HepG2 (cell line): ENCODE measurements around the gene USP34. TPM values are rescaled to one million over a fixed set of nuclear protein-coding genes. Genes with fewer than 3 reads are reported as not detected.
A peak's percentile ranks its signal among the peaks of the same experiment; 100 is the strongest.

ENCODE experiments used
- ATF2 ChIP-seq: sonication (generic); formaldehyde crosslinking; IDR thresholded peaks from 2 replicates; pipeline ENCODE4 v1.4.0; 2020; ENCODE audit warnings: missing genetic modification reagents
- GATAD2A ChIP-seq: IDR thresholded peaks from 2 replicates; pipeline ENCODE4 v1.6.1; 2016
- HNRNPUL1 ChIP-seq: fragments of 200-400 bp; formaldehyde crosslinking; IDR thresholded peaks from 2 replicates; pipeline ENCODE4 v1.6.1; 2017; ENCODE audit warnings: low read depth, mild to moderate bottlenecking, low read length, moderate library complexity
- MAZ ChIP-seq, 2 experiments: sonication (generic) in 1 of 2; formaldehyde crosslinking in 1 of 2; IDR thresholded peaks; 2 replicates each; pipeline versions ENCODE4 v1.5.0 to v1.6.1; 2012 to 2020; ENCODE audit warnings: low read depth in 2 of 2, mild to moderate bottlenecking in 2 of 2, borderline replicate concordance in 1 of 2, improper control_type of control experiment in 1 of 2, low read length in 1 of 2, missing genetic modification reagents in 1 of 2, moderate library complexity in 1 of 2
- MTF2 ChIP-seq: sonication (generic); formaldehyde crosslinking; IDR thresholded peaks from 2 replicates; pipeline ENCODE4 v1.5.0; 2020; ENCODE audit warnings: missing genetic modification reagents, borderline replicate concordance
- NR2F6 ChIP-seq, 2 experiments: IDR thresholded peaks; 2 replicates each; pipeline ENCODE4 v1.6.1; 2016; ENCODE audit warnings: antibody characterized with exemption in 1 of 2, mild to moderate bottlenecking in 1 of 2
- SCMH1 ChIP-seq: sonication (generic); formaldehyde crosslinking; IDR thresholded peaks from 2 replicates; pipeline ENCODE4 v1.9.0; 2021; ENCODE audit warnings: missing genetic modification reagents, mild to moderate bottlenecking, borderline replicate concordance
- SIX1 ChIP-seq: sonication (generic); formaldehyde crosslinking; IDR thresholded peaks from 2 replicates; pipeline ENCODE4 v1.4.0; 2020; ENCODE audit warnings: missing genetic modification reagents, borderline replicate concordance
- SMAD3 ChIP-seq: sonication (generic); formaldehyde crosslinking; IDR thresholded peaks from 2 replicates; pipeline ENCODE4 v1.4.0; 2020; ENCODE audit warnings: missing genetic modification reagents
- SRSF1 ChIP-seq: fragments of 200-400 bp; formaldehyde crosslinking; optimal IDR thresholded peaks from 2 replicates; pipeline ENCODE3; 2017; ENCODE audit warnings: mild to moderate bottlenecking, low read depth, low read length, moderate library complexity
- TFDP2 ChIP-seq: sonication (generic); formaldehyde crosslinking; IDR thresholded peaks from 2 replicates; pipeline ENCODE4 v1.4.0; 2020; ENCODE audit warnings: missing genetic modification reagents
- ZBTB26 ChIP-seq: IDR thresholded peaks from 2 replicates; pipeline ENCODE4 v1.6.1; 2016; ENCODE audit warnings: missing compliant biosample characterization, missing genetic modification reagents, borderline replicate concordance
- ZBTB33 ChIP-seq: sonication (generic); formaldehyde crosslinking; IDR thresholded peaks from 2 replicates; pipeline ENCODE4 v1.4.0; 2020; ENCODE audit warnings: missing genetic modification reagents
- ZBTB34 ChIP-seq: sonication (generic); formaldehyde crosslinking; IDR thresholded peaks from 2 replicates; pipeline ENCODE4 v1.8.0; 2022; ENCODE audit warnings: mild to moderate bottlenecking, missing genetic modification reagents
- ZNF225 ChIP-seq: sonication (generic); formaldehyde crosslinking; IDR thresholded peaks from 2 replicates; pipeline ENCODE4 v1.4.0; 2020; ENCODE audit warnings: mild to moderate bottlenecking, missing genetic modification reagents
- ZNF350 ChIP-seq: sonication (generic); formaldehyde crosslinking; IDR thresholded peaks from 2 replicates; pipeline ENCODE4 v1.4.0; 2020; ENCODE audit warnings: mild to moderate bottlenecking, low read depth, missing genetic modification reagents, borderline replicate concordance
- ZNF616 ChIP-seq: sonication (generic); formaldehyde crosslinking; IDR thresholded peaks from 2 replicates; pipeline ENCODE4 v1.5.0; 2020; ENCODE audit warnings: low read depth, mild to moderate bottlenecking, missing genetic modification reagents
- ZNF629 ChIP-seq: sonication (generic); formaldehyde crosslinking; conservative IDR thresholded peaks from 2 replicates; pipeline ENCODE4 v1.5.0; 2020; ENCODE audit warnings: missing genetic modification reagents
- ZNF678 ChIP-seq: sonication (generic); formaldehyde crosslinking; IDR thresholded peaks from 2 replicates; pipeline ENCODE4 v1.4.0; 2020; ENCODE audit warnings: mild to moderate bottlenecking, missing genetic modification reagents
- ZSCAN9 ChIP-seq: IDR thresholded peaks from 2 replicates; pipeline ENCODE4 v1.6.1; 2016; ENCODE audit warnings: borderline replicate concordance
- polyA plus RNA-seq, 8 experiments: library from polyadenylated mRNA; depleted of rRNA in 3 of 8; stranded (reverse) in 7 of 8; unstranded in 1 of 8; fragments of >200 nt; fragmentation: Illumina TruSeq in 4 of 8; extraction: Trizol in 4 of 8; gene quantifications; 2 replicates each; pipeline versions ENCODE4 v1.2.1 to v1.2.3, GENCODE V29; 2011 to 2016; ENCODE audit warnings: low read depth in 4 of 8, missing spikeins in 1 of 8, mixed read lengths in 1 of 8; ENCODE audit not compliant: insufficient read depth in 1 of 8
- total RNA-seq, 5 experiments: library from RNA; depleted of rRNA; stranded (reverse); fragments of >200 nt; fragmentation: Illumina TruSeq; extraction: Trizol; gene quantifications; 2 replicates each; pipeline ENCODE4 v1.2.3, GENCODE V29; 2016; ENCODE audit warnings: low read depth in 1 of 5
- TF ChIP-seq, protein P1 (sequence below): sonication (generic); formaldehyde crosslinking; conservative IDR thresholded peaks from 2 replicates; pipeline ENCODE4 v1.4.0; 2020; ENCODE audit warnings: missing genetic modification reagents

USP34 gene
- total and polyA plus RNA-seq, 2 of the 13 experiments (the other 11 are each of a cell fraction or from before 2014, with no cell fraction given): 99.2 to 100 TPM

- TF ChIP-seq ATF2 (CRISPR knock-in tag) (0 out of 2 replicates have a peak, but pooled peaks have one; percentile 18), ZNF678 (CRISPR knock-in tag) (no peak), ZBTB33 (CRISPR knock-in tag) (no peak), MAZ (IDR thresholded peaks at IDR 0.05; ENCODE audit: borderline replicate concordance, low read depth, low read length) (no peak), MAZ (CRISPR knock-in tag; IDR thresholded peaks at IDR 0.05; ENCODE audit: low read depth) (no peak), ZNF225 (CRISPR knock-in tag) (no peak), HNRNPUL1 (no peak), ZBTB26 (CRISPR knock-in tag) (no peak), SRSF1 (no peak), ZNF350 (CRISPR knock-in tag) (no peak), SMAD3 (CRISPR knock-in tag) (no peak), MTF2 (CRISPR knock-in tag) (no peak), GATAD2A (CRISPR knock-in tag) (peak; percentile 81), ZSCAN9 (CRISPR knock-in tag) (no peak), ZBTB34 (no peak), SCMH1 (CRISPR knock-in tag) (no peak), TFDP2 (CRISPR knock-in tag) (no peak), NR2F6 (IDR thresholded peaks at IDR 0.05) (no peak), NR2F6 (CRISPR knock-in tag; IDR thresholded peaks at IDR 0.05) (peak; percentile 45; the same call in 1 of the 2 replicates), SIX1 (CRISPR knock-in tag) (no peak), ZNF616 (CRISPR knock-in tag) (no peak), ZNF629 (CRISPR knock-in tag) (peak; percentile 70)
- TF ChIP-seq, protein P1, sequence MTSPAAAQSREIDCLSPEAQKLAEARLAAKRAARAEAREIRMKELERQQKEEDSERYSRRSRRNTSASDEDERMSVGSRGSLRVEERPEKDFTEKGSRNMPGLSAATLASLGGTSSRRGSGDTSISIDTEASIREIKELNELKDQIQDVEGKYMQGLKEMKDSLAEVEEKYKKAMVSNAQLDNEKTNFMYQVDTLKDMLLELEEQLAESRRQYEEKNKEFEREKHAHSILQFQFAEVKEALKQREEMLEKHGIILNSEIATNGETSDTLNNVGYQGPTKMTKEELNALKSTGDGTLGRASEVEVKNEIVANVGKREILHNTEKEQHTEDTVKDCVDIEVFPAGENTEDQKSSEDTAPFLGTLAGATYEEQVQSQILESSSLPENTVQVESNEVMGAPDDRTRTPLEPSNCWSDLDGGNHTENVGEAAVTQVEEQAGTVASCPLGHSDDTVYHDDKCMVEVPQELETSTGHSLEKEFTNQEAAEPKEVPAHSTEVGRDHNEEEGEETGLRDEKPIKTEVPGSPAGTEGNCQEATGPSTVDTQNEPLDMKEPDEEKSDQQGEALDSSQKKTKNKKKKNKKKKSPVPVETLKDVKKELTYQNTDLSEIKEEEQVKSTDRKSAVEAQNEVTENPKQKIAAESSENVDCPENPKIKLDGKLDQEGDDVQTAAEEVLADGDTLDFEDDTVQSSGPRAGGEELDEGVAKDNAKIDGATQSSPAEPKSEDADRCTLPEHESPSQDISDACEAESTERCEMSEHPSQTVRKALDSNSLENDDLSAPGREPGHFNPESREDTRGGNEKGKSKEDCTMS (CRISPR knock-in tag): no peak
Measured at GRCh38 chr2:61460163-61460562, 10.7 kb downstream of the USP34 start (continued).
